ENCODE results near the gene FAM193A. TPM values are rescaled to one million over a fixed set of nuclear protein-coding genes. Genes with fewer than 3 reads are reported as not detected.

The FAM193A gene
- total RNA-seq, 2 experiments from 2014 or later = 28.4 to 30.0 TPM

- Histone ChIP-seq H3K27ac (ENCODE audit: low read depth in 1 of 2, low read length in 2 of 2) (no peak overlapping the region), H3K4me1 (ENCODE audit: insufficient read depth, low read length) (no peaks in the 10 kb centered on the region), H3K36me3 (ENCODE audit: insufficient read depth, low read length) (peaks cover 78% of the 10 kb centered on the region), H3K4me3 (ENCODE audit: low read length) (no peak overlapping the region), H3K27me3 (ENCODE audit: control insufficient read depth in 1 of 2, insufficient read depth in 2 of 2, low read length in 2 of 2) (no peaks in the 10 kb centered on the region), H3K9me3 (ENCODE audit: control insufficient read depth in 1 of 2, insufficient read depth in 1 of 2, low read length in 2 of 2) (no peaks in the 10 kb centered on the region)
- no peak overlapping the region for H3K4me3 Mint-ChIP-seq
- no peak for TF ChIP-seq CTCF (IDR thresholded peaks at IDR 0.05)
- no peaks in the 10 kb centered on the region for H3K9me3 Mint-ChIP-seq
- POLR2A ChIA-PET = no interaction called here
- DNase-seq = no peak
- CTCF ChIA-PET = no interaction called here
- H3K27me3 Mint-ChIP-seq = no peaks in the 10 kb centered on the region
- intact Hi-C loops (cut with DNase I, micrococcal nuclease) = no loop called here
- H3K36me3 Mint-ChIP-seq (ENCODE audit: low read depth) = peaks cover 98% of the 10 kb centered on the region
- no peak overlapping the region for H3K27ac Mint-ChIP-seq
- no peak for ATAC-seq (ENCODE audit: poor library complexity)
- no peaks in the 10 kb centered on the region for H3K4me1 Mint-ChIP-seq (ENCODE audit: low read depth)
Observed at GRCh38 chr4:2688281-2688680, 151.8 kb downstream of the FAM193A start.

GRCh38 chr4:2688697-2689096 is 152.2 kb downstream of the FAM193A start:
- DNase-seq = no peak

DNA sequence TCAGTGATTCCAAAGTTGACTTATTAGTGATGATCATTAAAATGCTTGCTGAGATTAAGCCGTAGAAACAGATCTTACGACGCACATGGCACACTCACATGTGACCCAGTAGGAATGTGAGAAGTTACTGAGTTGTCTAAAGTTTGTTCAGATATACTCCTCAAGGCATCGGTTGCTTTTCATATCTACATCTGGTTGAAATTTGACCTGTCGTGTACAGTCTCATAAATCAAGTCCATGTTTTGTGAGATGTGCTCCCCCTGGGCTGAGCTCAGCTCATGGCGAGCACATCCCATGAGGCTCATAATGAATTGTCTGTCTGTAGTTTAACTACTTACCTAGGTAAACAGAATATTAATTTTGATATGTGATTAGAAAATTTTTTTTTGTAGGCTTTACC is 152.7 kb downstream of the FAM193A start:
- Histone ChIP-seq H3K36me3 (ENCODE audit: insufficient read depth, low read length) (peaks cover 83% of the 10 kb centered on the region), H3K27me3 (ENCODE audit: control insufficient read depth in 1 of 2, insufficient read depth in 2 of 2, low read length in 2 of 2) (no peaks in the 10 kb centered on the region), H3K4me3 (ENCODE audit: low read length) (no peak overlapping the region), H3K9me3 (ENCODE audit: control insufficient read depth in 1 of 2, insufficient read depth in 1 of 2, low read length in 2 of 2) (no peaks in the 10 kb centered on the region), H3K4me1 (ENCODE audit: insufficient read depth, low read length) (no peaks in the 10 kb centered on the region), H3K27ac (ENCODE audit: low read depth in 1 of 2, low read length in 2 of 2) (no peak overlapping the region)
- intact Hi-C loops (cut with DNase I, micrococcal nuclease) = no loop called here
- TF ChIP-seq CTCF (IDR thresholded peaks at IDR 0.05) = no peak
- ATAC-seq (ENCODE audit: poor library complexity) = no peak
- no peaks in the 10 kb centered on the region for H3K9me3 Mint-ChIP-seq
- H3K4me3 Mint-ChIP-seq = no peak overlapping the region
- H3K27ac Mint-ChIP-seq = no peak overlapping the region
- POLR2A ChIA-PET = no interaction called here
- no peaks in the 10 kb centered on the region for H3K27me3 Mint-ChIP-seq
- H3K36me3 Mint-ChIP-seq (ENCODE audit: low read depth) = peaks cover 98% of the 10 kb centered on the region
- no peak for DNase-seq
- no peaks in the 10 kb centered on the region for H3K4me1 Mint-ChIP-seq (ENCODE audit: low read depth)
- CTCF ChIA-PET = no interaction called here

More at GRCh38 chr4:2688697-2689096, 152.2 kb downstream of the FAM193A start:
- Histone ChIP-seq H3K27ac (ENCODE audit: low read depth in 1 of 2, low read length in 2 of 2) (no peak overlapping the region), H3K36me3 (ENCODE audit: insufficient read depth, low read length) (peaks cover 82% of the 10 kb centered on the region), H3K4me3 (ENCODE audit: low read length) (no peak overlapping the region), H3K4me1 (ENCODE audit: insufficient read depth, low read length) (no peaks in the 10 kb centered on the region), H3K9me3 (ENCODE audit: control insufficient read depth in 1 of 2, insufficient read depth in 1 of 2, low read length in 2 of 2) (no peaks in the 10 kb centered on the region), H3K27me3 (ENCODE audit: control insufficient read depth in 1 of 2, insufficient read depth in 2 of 2, low read length in 2 of 2) (no peaks in the 10 kb centered on the region)
- CTCF ChIA-PET = no interaction called here
- no peaks in the 10 kb centered on the region for H3K4me1 Mint-ChIP-seq (ENCODE audit: low read depth)
- no peak for TF ChIP-seq CTCF (IDR thresholded peaks at IDR 0.05)
- intact Hi-C loops (cut with DNase I, micrococcal nuclease) = no loop called here
- ATAC-seq (ENCODE audit: poor library complexity) = no peak
- H3K27me3 Mint-ChIP-seq = no peaks in the 10 kb centered on the region
- H3K27ac Mint-ChIP-seq = no peak overlapping the region
- H3K36me3 Mint-ChIP-seq (ENCODE audit: low read depth) = peaks cover 98% of the 10 kb centered on the region
- no peak overlapping the region for H3K4me3 Mint-ChIP-seq
- POLR2A ChIA-PET = no interaction called here
- no peaks in the 10 kb centered on the region for H3K9me3 Mint-ChIP-seq

All from CD4-positive, alpha-beta T cell (primary cell).